ENCODE results near the gene AP3M1.

DNA sequence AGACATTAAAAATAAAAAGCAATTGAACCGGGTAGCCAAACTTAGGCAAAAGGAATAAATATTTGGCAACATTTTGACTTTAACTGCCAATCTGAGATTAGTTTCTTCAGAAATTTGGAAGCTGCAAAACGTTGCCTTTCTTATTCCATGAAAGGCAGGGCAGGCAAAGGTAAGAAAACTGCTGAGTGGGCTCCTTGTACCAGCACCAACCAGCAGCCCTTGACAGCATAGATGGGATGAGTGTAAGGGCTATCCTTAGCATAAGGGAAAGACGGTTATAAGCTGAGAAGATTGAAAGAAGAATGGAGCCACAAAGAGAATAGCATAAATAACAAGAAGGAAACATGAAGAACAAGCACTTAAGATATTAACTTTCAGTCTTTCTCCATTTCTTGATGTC, 28.6 kb downstream of the AP3M1 start:
- TF ChIP-seq, protein P1, sequence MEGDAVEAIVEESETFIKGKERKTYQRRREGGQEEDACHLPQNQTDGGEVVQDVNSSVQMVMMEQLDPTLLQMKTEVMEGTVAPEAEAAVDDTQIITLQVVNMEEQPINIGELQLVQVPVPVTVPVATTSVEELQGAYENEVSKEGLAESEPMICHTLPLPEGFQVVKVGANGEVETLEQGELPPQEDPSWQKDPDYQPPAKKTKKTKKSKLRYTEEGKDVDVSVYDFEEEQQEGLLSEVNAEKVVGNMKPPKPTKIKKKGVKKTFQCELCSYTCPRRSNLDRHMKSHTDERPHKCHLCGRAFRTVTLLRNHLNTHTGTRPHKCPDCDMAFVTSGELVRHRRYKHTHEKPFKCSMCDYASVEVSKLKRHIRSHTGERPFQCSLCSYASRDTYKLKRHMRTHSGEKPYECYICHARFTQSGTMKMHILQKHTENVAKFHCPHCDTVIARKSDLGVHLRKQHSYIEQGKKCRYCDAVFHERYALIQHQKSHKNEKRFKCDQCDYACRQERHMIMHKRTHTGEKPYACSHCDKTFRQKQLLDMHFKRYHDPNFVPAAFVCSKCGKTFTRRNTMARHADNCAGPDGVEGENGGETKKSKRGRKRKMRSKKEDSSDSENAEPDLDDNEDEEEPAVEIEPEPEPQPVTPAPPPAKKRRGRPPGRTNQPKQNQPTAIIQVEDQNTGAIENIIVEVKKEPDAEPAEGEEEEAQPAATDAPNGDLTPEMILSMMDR (IDR thresholded peaks at IDR 0.05) = no peak
- TF ChIP-seq NFIC (IDR thresholded peaks at IDR 0.05; ENCODE audit: borderline replicate concordance) (no peak), POLR2AphosphoS5 (IDR thresholded peaks at IDR 0.05; ENCODE audit: low read depth, low read length) (no peak), FOXM1 (IDR thresholded peaks at IDR 0.05; ENCODE audit: low read depth) (no peak), EZH2phosphoT487 (IDR thresholded peaks at IDR 0.05; ENCODE audit: borderline replicate concordance, low read depth) (no peak)
